Spinal cord (tissue), 10 donors: ENCODE results near the gene MYBL2. TPM values are rescaled to one million over a fixed set of nuclear protein-coding genes. Genes with fewer than 3 reads are reported as not detected.

Experiments
- DNase-seq, 6 donors: peaks; one replicate each; pipeline versions ENCODE4 v3.0.0 to v3.0.0-alpha.2; 2013 to 2015; ENCODE audit warnings: low spot score in 6 of 6, low read depth in 4 of 6
- H3K27ac ChIP-seq: one replicate; pipeline ENCODE4 v1.5.1; 2013; ENCODE audit warnings: low read depth, low read length, control low read depth
- H3K27me3 ChIP-seq: one replicate; pipeline ENCODE4 v1.6.1; 2013; ENCODE audit warnings: low read length; ENCODE audit not compliant: control insufficient read depth, insufficient read depth
- H3K36me3 ChIP-seq: one replicate; pipeline ENCODE4 v1.6.1; 2013; ENCODE audit warnings: low read length; ENCODE audit not compliant: control insufficient read depth, insufficient read depth
- H3K4me1 ChIP-seq: one replicate; pipeline ENCODE4 v1.6.1; 2013; ENCODE audit warnings: low read length; ENCODE audit not compliant: control insufficient read depth, insufficient read depth
- H3K4me3 ChIP-seq: one replicate; pipeline ENCODE4 v1.5.1; 2013; ENCODE audit warnings: low read depth, low read length, control low read depth
- H3K9me3 ChIP-seq: one replicate; pipeline ENCODE4 v1.6.1; 2013; ENCODE audit warnings: low read length; ENCODE audit not compliant: control insufficient read depth, insufficient read depth
- WGBS: methylation state at CpG from one replicate; pipeline ENCODE4 v1.1.5; 2013; ENCODE audit warnings: missing lambda C conversion rate; ENCODE audit not compliant: insufficient coverage; 5-methylcytosine and 5-hydroxymethylcytosine counted together
- polyA plus RNA-seq, 2 donors: library from polyadenylated mRNA; unstranded; fragments of 120-200 nt; gene quantifications; one replicate each; pipeline ENCODE4 v1.2.1, GENCODE V29; 2013; ENCODE audit not compliant: insufficient read length in 2 of 2
- total RNA-seq, 2 donors: library from RNA; depleted of rRNA in 1 of 2; stranded (reverse); fragments of 120-200 nt in 1 of 2; fragments of >200 nt in 1 of 2; gene quantifications; one replicate each; pipeline versions ENCODE4 v1.2.3 to v1.2.4, GENCODE V29; 2013 to 2014
- donor health status: healthy.

MYBL2 gene
- total and polyA plus RNA-seq, 4 donors, result 1.9 to 14.8 (median 10.3) TPM

DNA sequence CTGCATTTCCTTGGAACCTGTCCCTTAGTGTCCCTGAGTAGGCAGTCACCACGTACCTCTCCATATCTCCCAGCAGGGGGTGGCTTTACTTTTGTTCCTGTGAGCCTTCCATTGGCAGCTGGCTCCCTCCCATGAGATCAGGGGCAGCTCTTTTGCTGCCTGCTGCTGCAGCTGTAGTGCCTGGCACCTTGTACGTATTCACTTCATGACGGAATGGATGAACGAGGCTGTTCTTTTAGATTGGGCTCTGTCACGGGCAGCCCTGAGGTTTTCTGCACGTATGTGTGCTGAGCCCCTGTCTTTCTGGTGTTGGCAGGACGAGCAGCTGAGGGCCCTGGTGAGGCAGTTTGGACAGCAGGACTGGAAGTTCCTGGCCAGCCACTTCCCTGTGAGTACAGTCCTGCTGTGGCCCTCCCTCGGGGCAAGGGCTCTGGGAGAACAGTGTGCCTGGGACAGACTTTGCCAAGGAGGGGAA lies 14.6 kb downstream of the MYBL2 start:
- Histone ChIP-seq H3K27ac (no peak overlapping the region), H3K36me3 (peaks cover 3% of the 10 kb centered on the region), H3K9me3 (no peaks in the 10 kb centered on the region), H3K4me1 (peaks cover 4% of the 10 kb centered on the region), H3K4me3 (no peak overlapping the region), H3K27me3 (no peaks in the 10 kb centered on the region)
- 48% methylated on average over 8 of the region's 8 CpGs for WGBS
- peak in 2 of 6 donors; percentile 11 to 23 for DNase-seq

GRCh38 chr20:43681991-43682410 lies 15.1 kb downstream of the MYBL2 start:
- no peak overlapping the region for H3K27ac ChIP-seq
- peaks cover 4% of the 10 kb centered on the region for H3K4me1 ChIP-seq
- WGBS, result 90% methylated on average over 2 of the region's 2 CpGs
- DNase-seq, result peak in 2 of 6 donors; percentile 14 to 43
- no peaks in the 10 kb centered on the region for H3K9me3 ChIP-seq
- H3K36me3 ChIP-seq, result peaks cover 6% of the 10 kb centered on the region
- H3K27me3 ChIP-seq, result no peaks in the 10 kb centered on the region
- H3K4me3 ChIP-seq, result no peak overlapping the region

DNA sequence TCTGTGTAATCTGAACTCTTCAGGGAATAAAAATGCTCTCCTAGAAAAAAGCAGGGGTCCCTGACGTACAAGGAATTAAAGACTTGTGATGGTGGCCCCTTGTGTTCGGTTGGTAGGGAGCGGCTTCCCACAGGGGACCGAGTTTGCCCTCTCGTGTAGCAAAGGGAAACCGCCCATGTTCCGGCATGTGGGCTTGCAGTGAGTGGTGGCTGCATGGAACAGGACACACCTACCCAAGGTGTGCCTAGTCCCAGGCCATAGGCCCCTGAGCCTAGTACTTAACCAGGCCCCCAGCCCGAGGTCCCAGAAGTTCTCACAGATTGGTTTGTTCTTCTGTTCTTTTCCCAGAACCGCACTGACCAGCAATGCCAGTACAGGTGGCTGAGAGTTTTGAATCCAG lies 15.5 kb downstream of the MYBL2 start:
- DNase-seq, result no peak
- H3K4me1 ChIP-seq, result peaks cover 4% of the 10 kb centered on the region
- H3K36me3 ChIP-seq, result peaks cover 6% of the 10 kb centered on the region
- no peaks in the 10 kb centered on the region for H3K27me3 ChIP-seq
- 95% methylated on average over 8 of the region's 9 CpGs for WGBS
- H3K9me3 ChIP-seq, result no peaks in the 10 kb centered on the region
- no peak overlapping the region for H3K4me3 ChIP-seq
- H3K27ac ChIP-seq, result no peak overlapping the region

- Histone ChIP-seq H3K27ac (no peak overlapping the region), H3K36me3 (peaks cover 6% of the 10 kb centered on the region), H3K4me3 (no peak overlapping the region), H3K9me3 (no peaks in the 10 kb centered on the region), H3K4me1 (no peaks in the 10 kb centered on the region), H3K27me3 (no peaks in the 10 kb centered on the region)
- DNase-seq, result no peak
- 92% methylated on average over 13 of the region's 13 CpGs for WGBS
Observed at GRCh38 chr20:43686820-43687219, 19.9 kb downstream of the MYBL2 start.

- H3K4me3 ChIP-seq, result no peak overlapping the region
- no peak overlapping the region for H3K27ac ChIP-seq
- WGBS, result 73% methylated on average over 4 of the region's 4 CpGs
- DNase-seq, result no peak
- H3K4me1 ChIP-seq, result no peaks in the 10 kb centered on the region
- peaks cover 6% of the 10 kb centered on the region for H3K36me3 ChIP-seq
- no peaks in the 10 kb centered on the region for H3K27me3 ChIP-seq
- H3K9me3 ChIP-seq, result no peaks in the 10 kb centered on the region
Observed at GRCh38 chr20:43689165-43689564, 22.3 kb downstream of the MYBL2 start.

- no peak for DNase-seq
- 97% methylated on average over 5 of the region's 9 CpGs for whole genome bisulfite sequencing
- H3K27me3 ChIP-seq, result no peaks in the 10 kb centered on the region
- no peak overlapping the region for H3K27ac ChIP-seq
- H3K4me3 ChIP-seq, result no peak overlapping the region
- no peaks in the 10 kb centered on the region for H3K9me3 ChIP-seq
- peaks cover 6% of the 10 kb centered on the region for H3K36me3 ChIP-seq
- no peaks in the 10 kb centered on the region for H3K4me1 ChIP-seq
Observed at GRCh38 chr20:43690943-43691598, 24.2 kb downstream of the MYBL2 start.

GRCh38 chr20:43691928-43692524 lies 25.1 kb downstream of the MYBL2 start:
- H3K4me1 ChIP-seq, result no peaks in the 10 kb centered on the region
- 88% methylated on average over 4 of the region's 5 CpGs for WGBS
- H3K9me3 ChIP-seq, result no peaks in the 10 kb centered on the region

GRCh38 chr20:43694763-43695162 lies 27.8 kb downstream of the MYBL2 start:
- no peaks in the 10 kb centered on the region for H3K4me1 ChIP-seq
- H3K27me3 ChIP-seq, result no peaks in the 10 kb centered on the region
- H3K9me3 ChIP-seq, result no peaks in the 10 kb centered on the region
- WGBS, result no CpG with 5 or more reads among the region's 3 CpGs
- H3K4me3 ChIP-seq, result no peak overlapping the region
- H3K36me3 ChIP-seq, result no peaks in the 10 kb centered on the region
- no peak for DNase-seq
- H3K27ac ChIP-seq, result no peak overlapping the region

More at GRCh38 chr20:43691928-43692524, 25.1 kb downstream of the MYBL2 start:
- DNase-seq, result peak in 1 of 6 donors; percentile 19
- Histone ChIP-seq H3K4me3 (no peak overlapping the region), H3K27me3 (no peaks in the 10 kb centered on the region), H3K27ac (no peak overlapping the region), H3K36me3 (no peaks in the 10 kb centered on the region)

DNA sequence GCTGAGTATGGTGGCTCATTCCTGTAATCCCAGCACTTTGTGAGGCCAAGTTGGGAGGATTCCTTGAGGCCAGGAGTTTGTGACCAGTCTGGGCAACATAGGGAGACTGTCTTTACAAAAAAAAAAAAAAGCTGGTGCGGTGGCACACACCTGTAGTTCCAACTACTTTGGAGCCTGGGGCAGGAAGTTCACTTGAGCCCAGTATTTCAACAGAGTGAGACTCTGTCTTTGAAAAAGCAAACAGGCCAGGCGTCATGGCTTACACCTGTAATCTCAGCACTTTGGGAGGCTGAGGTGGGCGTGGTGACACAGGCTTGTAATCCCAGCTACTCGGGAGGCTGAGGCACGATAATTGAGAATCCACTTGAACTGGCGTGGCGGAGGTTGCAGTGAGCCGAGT lies 28.7 kb downstream of the MYBL2 start:
- no peak for DNase-seq
- Histone ChIP-seq H3K36me3 (no peaks in the 10 kb centered on the region), H3K4me3 (no peak overlapping the region), H3K27me3 (no peaks in the 10 kb centered on the region), H3K9me3 (no peaks in the 10 kb centered on the region), H3K4me1 (no peaks in the 10 kb centered on the region), H3K27ac (no peak overlapping the region)
- WGBS, result 95% methylated on average over 5 of the region's 8 CpGs
